ENCODE results near the gene IDS.
"Not testable (repeated sequence)": the region's sequence is repeated elsewhere in the genome, so short reads cannot be mapped to it uniquely, and the experiment has no call there.

- TF ChIP-seq CTCF (conservative IDR thresholded peaks at IDR 0.05 in 1 of 2, IDR thresholded peaks at IDR 0.05 in 1 of 2; ENCODE audit: low read depth in 1 of 2, low read length in 2 of 2); EZH2 (IDR thresholded peaks at IDR 0.05; ENCODE audit: low read length, missing control alignments): not testable (repeated sequence)
Observed at GRCh38 chrX:149525903-149526302, 20.8 kb upstream of the IDS start.
